Stromal cell of bone marrow (primary cell): ENCODE results near the gene ABTB1.

Source experiments
- DNase-seq: peaks from one replicate; pipeline ENCODE4 v3.0.0-alpha.2; 2012; ENCODE audit warnings: low read depth

ABTB1 gene

GRCh38 chr3:127720161-127720823, 47.5 kb downstream of the ABTB1 start:
- DNase-seq = no peak

DNA sequence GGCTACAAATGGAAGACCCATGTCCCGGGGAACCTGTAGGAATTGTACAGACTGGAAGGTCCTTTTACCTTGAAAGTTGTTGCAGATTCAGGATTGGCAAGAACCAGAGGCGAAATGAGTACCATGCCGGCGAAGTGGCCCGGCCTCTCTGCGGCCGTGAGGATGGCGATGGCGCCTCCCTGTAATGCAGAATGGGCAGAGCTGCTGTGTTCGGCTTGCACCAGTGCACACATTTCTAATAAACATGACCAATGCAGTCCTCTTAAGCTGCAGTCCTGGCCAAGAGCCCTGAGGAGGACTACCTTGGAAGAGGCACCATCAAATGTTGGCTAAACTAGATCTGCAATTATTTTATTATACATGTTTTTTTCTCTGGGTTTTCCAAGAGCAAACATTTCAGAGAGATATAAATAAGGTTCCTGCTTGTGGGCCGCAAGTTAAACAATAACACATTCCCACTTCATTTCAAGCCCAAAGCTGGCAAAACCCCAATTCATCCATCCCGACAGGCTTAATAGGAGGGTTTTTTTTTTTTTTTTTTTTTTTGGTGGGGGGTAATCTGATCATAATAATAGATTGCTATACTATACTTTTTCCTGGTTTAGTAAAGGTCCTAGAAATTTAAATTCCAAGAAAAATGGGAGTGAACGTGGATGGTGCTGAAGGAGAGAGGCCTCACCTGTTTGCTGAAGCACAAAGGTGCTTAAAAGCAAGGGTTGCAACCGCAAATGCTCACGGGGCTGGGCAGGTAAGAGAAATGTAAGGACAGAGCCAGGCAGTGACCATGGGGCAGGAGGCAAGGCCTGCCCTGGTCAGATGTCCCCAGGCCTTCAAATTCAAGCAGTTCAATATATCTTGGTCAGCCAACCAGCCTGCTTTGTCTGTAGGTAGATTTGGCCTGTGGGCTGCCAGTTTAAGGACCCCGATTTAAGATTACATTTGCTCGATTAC, 48.5 kb downstream of the ABTB1 start:
- DNase-seq = no peak

DNA sequence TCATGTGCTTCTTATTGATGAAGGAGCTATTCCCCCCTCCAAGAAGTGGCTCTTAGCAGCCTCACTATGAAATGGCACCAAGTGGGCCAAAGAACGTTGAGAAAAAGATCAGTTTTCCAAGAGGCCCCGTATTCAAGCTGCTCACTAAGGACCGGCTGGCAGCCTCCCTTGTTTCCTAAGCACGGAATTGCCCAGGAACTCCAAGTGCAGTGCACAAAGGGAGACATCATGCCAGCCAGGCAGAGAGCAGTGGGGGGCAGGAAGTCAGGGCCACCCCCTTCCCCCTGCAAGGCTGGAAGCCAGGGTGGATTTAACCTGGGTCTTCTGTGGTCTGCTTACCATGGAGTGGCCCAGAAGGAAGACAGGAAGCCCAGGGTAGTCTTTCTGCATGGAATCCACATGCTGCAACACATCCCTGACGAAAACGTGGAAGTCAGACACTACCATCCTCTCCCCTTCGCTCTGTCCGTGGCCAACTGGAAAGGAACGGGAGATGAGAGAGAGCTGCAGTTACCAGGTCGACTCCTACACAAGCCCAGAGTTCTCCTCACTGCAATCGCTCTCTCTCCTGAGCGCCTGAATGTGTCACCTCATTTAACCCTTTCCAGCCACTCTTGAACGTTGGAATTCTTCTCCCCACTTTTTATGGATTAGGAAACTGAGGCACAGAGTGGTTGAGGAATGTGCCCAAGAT, 49.5 kb downstream of the ABTB1 start:
- no peak for DNase-seq

DNA sequence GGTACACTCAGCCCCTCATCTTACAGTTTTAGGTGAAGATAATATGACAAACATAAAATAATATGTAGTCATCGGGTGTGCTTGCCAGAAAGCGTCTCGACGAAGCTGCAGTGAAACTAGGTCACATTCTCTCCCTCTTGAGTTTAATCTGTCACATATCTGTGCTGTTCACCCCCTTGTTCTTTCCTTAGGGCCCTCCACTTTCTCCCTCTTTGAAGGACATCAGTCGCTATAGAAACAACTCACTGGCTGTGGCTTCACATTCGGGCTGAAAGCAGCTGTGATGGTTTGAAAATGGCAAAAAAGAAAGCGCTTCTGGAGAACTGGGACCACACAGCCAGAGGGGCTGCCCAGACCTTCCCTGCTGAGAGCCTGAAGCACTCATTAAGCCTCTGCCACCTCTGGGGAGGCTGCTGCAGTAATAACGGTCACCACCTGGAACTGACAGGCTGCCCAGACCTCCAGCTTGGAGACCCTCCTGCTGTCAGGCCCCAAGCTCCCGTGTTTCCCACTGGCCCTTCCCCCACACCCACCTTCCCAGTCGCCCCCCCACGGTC, 50.3 kb downstream of the ABTB1 start:
- DNase-seq = no peak

- DNase-seq = no peak
Observed at GRCh38 chr3:127726894-127727293, 54.1 kb downstream of the ABTB1 start.

GRCh38 chr3:127728417-127729015, 55.8 kb downstream of the ABTB1 start:
- DNase-seq = no peak

- DNase-seq = no peak
Observed at GRCh38 chr3:127729556-127730056, 56.9 kb downstream of the ABTB1 start.

- DNase-seq = no peak
Observed at GRCh38 chr3:127730171-127730570, 57.4 kb downstream of the ABTB1 start.
